Trophoblast cell (in vitro differentiated cells and primary cell): ENCODE results near the gene C19orf25.
A peak's percentile ranks its signal among the peaks of the same experiment; 100 is the strongest.

ENCODE experiments used
- DNase-seq, 2 donors: peaks; one replicate each; pipeline ENCODE4 v3.0.0-alpha.2; 2016
- H2AFZ ChIP-seq: 2 replicates; pipeline ENCODE4 v1.6.1; 2013; ENCODE audit warnings: low read length, moderate library complexity, mild to moderate bottlenecking; ENCODE audit not compliant: insufficient read depth, poor library complexity
- H2AK5ac ChIP-seq: 2 replicates; pipeline ENCODE4 v1.6.1; 2013; ENCODE audit warnings: mild to moderate bottlenecking, low read length
- H2BK120ac ChIP-seq: 2 replicates; pipeline ENCODE4 v1.6.1; 2013; ENCODE audit warnings: low read length, mild to moderate bottlenecking, moderate library complexity; ENCODE audit not compliant: insufficient read depth, poor library complexity
- H2BK12ac ChIP-seq: 2 replicates; pipeline ENCODE4 v1.6.1; 2013; ENCODE audit warnings: mild to moderate bottlenecking, low read length, moderate library complexity
- H2BK5ac ChIP-seq: 2 replicates; pipeline ENCODE4 v1.6.1; 2013; ENCODE audit warnings: low read length, low read depth, moderate library complexity, mild to moderate bottlenecking; ENCODE audit not compliant: poor library complexity
- H3K14ac ChIP-seq: 2 replicates; pipeline ENCODE4 v1.6.1; 2013; ENCODE audit warnings: mild to moderate bottlenecking, low read length
- H3K18ac ChIP-seq: 2 replicates; pipeline ENCODE4 v1.6.1; 2013; ENCODE audit warnings: mild to moderate bottlenecking, low read length
- H3K23ac ChIP-seq: 2 replicates; pipeline ENCODE4 v1.6.1; 2013; ENCODE audit warnings: low read length
- H3K27ac ChIP-seq: 2 replicates; pipeline ENCODE4 v1.5.1; 2013; ENCODE audit warnings: low read depth, mild to moderate bottlenecking, inconsistent platforms, low read length, moderate library complexity
- H3K27me3 ChIP-seq: 2 replicates; pipeline ENCODE4 v1.6.1; 2013; ENCODE audit warnings: inconsistent platforms, mild to moderate bottlenecking, low read length, moderate library complexity; ENCODE audit not compliant: insufficient read depth
- H3K36me3 ChIP-seq, 2 experiments: 1 replicate in 1 of 2; 2 replicates in 1 of 2; pipeline ENCODE4 v1.6.1; 2013; ENCODE audit warnings: low read length in 2 of 2, mild to moderate bottlenecking in 2 of 2, moderate library complexity in 1 of 2; ENCODE audit not compliant: insufficient read depth in 2 of 2, control insufficient read depth in 1 of 2
- H3K4ac ChIP-seq: 2 replicates; pipeline ENCODE4 v1.6.1; 2013; ENCODE audit warnings: low read depth, mild to moderate bottlenecking, low read length, moderate library complexity
- H3K4me1 ChIP-seq, 2 experiments: 1 replicate in 1 of 2; 2 replicates in 1 of 2; pipeline ENCODE4 v1.6.1; 2013; ENCODE audit warnings: low read length in 2 of 2, mild to moderate bottlenecking in 2 of 2, moderate library complexity in 1 of 2; ENCODE audit not compliant: insufficient read depth in 2 of 2, control insufficient read depth in 1 of 2
- H3K4me2 ChIP-seq: 2 replicates; pipeline ENCODE4 v1.6.1; 2013; ENCODE audit warnings: inconsistent platforms, mild to moderate bottlenecking, low read length, moderate library complexity
- H3K4me3 ChIP-seq: 2 replicates; pipeline ENCODE4 v1.5.1; 2013; ENCODE audit warnings: mild to moderate bottlenecking, low read depth, low read length, inconsistent platforms
- H3K79me1 ChIP-seq: one replicate; pipeline ENCODE4 v1.6.1; 2013; ENCODE audit warnings: low read length
- H3K79me2 ChIP-seq: 2 replicates; pipeline ENCODE4 v1.6.1; 2013; ENCODE audit warnings: low read length, mild to moderate bottlenecking; ENCODE audit not compliant: control insufficient read depth, insufficient read depth, poor library complexity
- H3K9ac ChIP-seq: 2 replicates; pipeline ENCODE4 v1.6.1; 2013; ENCODE audit warnings: mild to moderate bottlenecking, low read length
- H3K9me3 ChIP-seq: 2 replicates; pipeline ENCODE4 v1.6.1; 2013; ENCODE audit warnings: low read depth, mild to moderate bottlenecking, control low read depth, inconsistent platforms, low read length; ENCODE audit not compliant: insufficient read depth
- H4K12ac ChIP-seq: 2 replicates; pipeline ENCODE4 v1.6.1; 2013; ENCODE audit warnings: low read depth, mild to moderate bottlenecking, low read length, moderate library complexity
- H4K8ac ChIP-seq: 2 replicates; pipeline ENCODE4 v1.6.1; 2013; ENCODE audit warnings: low read depth, mild to moderate bottlenecking, low read length, moderate library complexity
- H4K91ac ChIP-seq: one replicate; pipeline ENCODE4 v1.6.1; 2013; ENCODE audit warnings: low read depth, mild to moderate bottlenecking, low read length, moderate library complexity
- WGBS: extraction: QIAGEN DNeasy Blood & Tissue Kit; methylation state at CpG from one replicate; pipeline ENCODE4 v1.1.7; 2013; ENCODE audit warnings: missing lambda C conversion rate; ENCODE audit not compliant: insufficient read length, insufficient coverage; ENCODE audit errors: extremely low coverage; 5-methylcytosine and 5-hydroxymethylcytosine counted together

Gene C19orf25

GRCh38 chr19:1451916-1452801 lies 26.9 kb downstream of the C19orf25 start:
- Histone ChIP-seq H2AFZ (no peak overlapping the region), H3K36me3 (no peaks in the 10 kb centered on the region), H3K27me3 (peaks cover 47% of the 10 kb centered on the region), H3K27ac (no peak overlapping the region), H4K12ac (no peak overlapping the region), H3K9me3 (peaks cover 23% of the 10 kb centered on the region), H4K91ac (no peak overlapping the region), H2BK5ac (no peak overlapping the region), H3K4me1 (no peaks in the 10 kb centered on the region), H3K4me2 (no peak overlapping the region), H3K23ac (no peak overlapping the region), H3K79me1 (no peaks in the 10 kb centered on the region), H2BK120ac (no peak overlapping the region), H2BK12ac (no peak overlapping the region), H2AK5ac (no peak overlapping the region), H3K4me3 (no peak overlapping the region), H3K4ac (no peak overlapping the region), H3K79me2 (no peaks in the 10 kb centered on the region), H4K8ac (no peak overlapping the region), H3K14ac (no peak overlapping the region), H3K9ac (no peak overlapping the region), H3K18ac (no peak overlapping the region)
- WGBS, result no CpG with 5 or more reads among the region's 39 CpGs
- DNase-seq, result no peak

- Histone ChIP-seq H2AFZ (no peak overlapping the region), H2AK5ac (no peak overlapping the region), H3K18ac (no peak overlapping the region), H3K4ac (no peak overlapping the region), H3K27me3 (peaks cover 58% of the 10 kb centered on the region), H3K79me1 (no peaks in the 10 kb centered on the region), H3K9me3 (peaks cover 18% of the 10 kb centered on the region), H3K4me1 (peaks cover 0 to 5% of the 10 kb centered on the region in 2 experiments), H4K12ac (no peak overlapping the region), H3K9ac (no peak overlapping the region), H3K4me2 (no peak overlapping the region), H2BK5ac (no peak overlapping the region), H3K27ac (no peak overlapping the region), H3K79me2 (no peaks in the 10 kb centered on the region), H3K14ac (no peak overlapping the region), H3K4me3 (no peak overlapping the region), H3K23ac (no peak overlapping the region), H3K36me3 (no peaks in the 10 kb centered on the region), H2BK120ac (no peak overlapping the region), H4K8ac (no peak overlapping the region), H2BK12ac (no peak overlapping the region), H4K91ac (no peak overlapping the region)
- no CpG with 5 or more reads among the region's 22 CpGs for WGBS
- DNase-seq, result no peak
These were observed 28.0 kb downstream of the C19orf25 start for GRCh38 chr19:1450735-1451731.

GRCh38 chr19:1449467-1450442 lies 29.3 kb downstream of the C19orf25 start, which contains the start of gene APC2:
TSS of gene APC2 (plus strand) at chr19:1450121. CDS start at chr19:1453002, 2,881 bp downstream.
- H3K4me2 ChIP-seq, result no peak within 1 kb of the TSS
- no peak within 1 kb of the TSS for H2AFZ ChIP-seq
- no peak within 1 kb of the TSS for H4K12ac ChIP-seq
- H3K23ac ChIP-seq, result peak within 1 kb of the TSS; percentile 8
- H3K27me3 ChIP-seq, result peaks cover 63% of the 10 kb centered on the region
- no peaks in the 10 kb centered on the region for H3K79me1 ChIP-seq
- no peak within 1 kb of the TSS for H4K91ac ChIP-seq
- H3K27ac ChIP-seq, result no peak within 1 kb of the TSS
- DNase-seq, result peak in 1 of 2 donors; percentile 33
- no peaks in the 10 kb centered on the region for H3K36me3 ChIP-seq
- WGBS, result no CpG with 5 or more reads among the region's 74 CpGs
- no peak within 1 kb of the TSS for H3K18ac ChIP-seq
- H2BK12ac ChIP-seq, result no peak within 1 kb of the TSS
- H3K9me3 ChIP-seq, result peaks cover 12% of the 10 kb centered on the region
- no peak within 1 kb of the TSS for H3K9ac ChIP-seq
- no peak within 1 kb of the TSS for H3K4ac ChIP-seq
- H3K4me3 ChIP-seq, result no peak within 1 kb of the TSS
- no peak within 1 kb of the TSS for H2BK120ac ChIP-seq
- no peak within 1 kb of the TSS for H2AK5ac ChIP-seq
- no peak within 1 kb of the TSS for H2BK5ac ChIP-seq
- no peaks in the 10 kb centered on the region for H3K79me2 ChIP-seq
- no peak within 1 kb of the TSS for H4K8ac ChIP-seq
- no peak within 1 kb of the TSS for H3K14ac ChIP-seq
- peaks cover 5 to 11% of the 10 kb centered on the region in 2 experiments for H3K4me1 ChIP-seq
